Inferior parietal cortex (tissue), 1 donor: Measurements from ENCODE around the gene SMYD3.
"Not testable (repeated sequence)": the region's sequence is repeated elsewhere in the genome, so short reads cannot be mapped to it uniquely, and the experiment has no call there.

Experiments used
- DNase-seq: peaks from one replicate; pipeline ENCODE4 v3.0.0-alpha.2; 2016; ENCODE audit errors: extremely low spot score

Gene SMYD3

DNA sequence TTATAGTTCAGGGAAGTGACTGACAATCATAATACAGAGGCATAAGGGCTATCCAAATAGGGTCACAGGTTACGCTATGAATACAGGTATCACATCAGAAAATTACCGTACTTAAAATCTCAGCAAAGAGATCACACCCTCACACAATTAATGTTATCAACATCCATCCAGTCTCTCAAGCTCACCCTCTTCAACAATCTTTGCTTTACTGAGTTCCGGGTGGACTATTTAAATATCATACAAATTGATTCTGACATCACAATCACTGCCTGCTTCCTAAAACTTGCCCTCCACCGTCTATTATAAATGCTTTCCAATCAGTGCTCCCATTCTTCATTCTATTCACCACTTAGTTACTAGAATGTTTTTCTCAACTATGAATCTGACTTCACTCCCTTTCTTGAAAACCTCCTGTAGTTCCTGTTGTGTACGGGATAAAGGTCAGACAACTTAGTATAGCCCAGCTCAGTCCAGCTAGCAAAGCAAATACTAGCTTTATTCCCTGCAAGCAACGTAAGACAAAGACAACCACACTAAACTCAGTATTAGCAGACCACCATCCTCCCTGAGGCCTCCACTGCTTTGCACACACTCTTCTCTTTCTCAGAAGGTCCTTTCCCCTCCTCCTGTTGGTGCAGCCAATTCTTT lies 398.7 kb downstream of the SMYD3 start:
- no peak for DNase-seq

DNA sequence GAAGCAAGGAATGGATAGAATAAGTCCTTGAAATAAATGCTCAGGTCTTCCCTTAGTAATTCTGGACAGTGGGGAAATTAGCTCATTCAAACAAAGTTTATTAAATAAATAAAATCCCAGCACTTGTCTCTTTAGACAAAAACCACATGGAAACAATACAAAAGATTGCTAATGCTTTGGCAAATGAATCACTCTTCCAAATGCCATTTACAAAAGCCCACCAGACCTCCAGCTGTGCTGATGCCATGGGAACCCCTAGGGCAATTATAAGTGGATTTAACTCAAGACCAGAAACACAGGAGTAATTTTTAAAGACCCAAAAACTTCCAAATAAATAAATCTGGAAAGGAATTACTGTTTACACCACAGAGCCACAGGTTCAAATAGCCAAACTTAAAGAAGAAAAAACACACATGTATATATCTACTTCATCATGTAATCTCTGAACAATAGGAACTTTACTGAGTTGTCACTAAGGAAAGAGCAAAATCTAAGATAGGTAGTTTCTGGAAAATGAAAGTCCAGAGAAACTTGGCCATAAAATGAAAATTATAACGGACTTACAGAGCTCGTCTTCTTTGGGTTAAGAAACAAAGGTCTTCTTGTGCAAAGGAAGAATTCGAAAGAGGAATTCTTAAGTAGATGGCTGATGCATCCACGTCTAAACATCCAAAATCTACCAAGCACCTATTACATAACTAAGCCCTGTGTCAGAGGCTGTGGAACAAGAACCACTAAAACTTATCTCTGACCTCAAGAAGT lies 399.4 kb downstream of the SMYD3 start:
- DNase-seq = no peak

DNA sequence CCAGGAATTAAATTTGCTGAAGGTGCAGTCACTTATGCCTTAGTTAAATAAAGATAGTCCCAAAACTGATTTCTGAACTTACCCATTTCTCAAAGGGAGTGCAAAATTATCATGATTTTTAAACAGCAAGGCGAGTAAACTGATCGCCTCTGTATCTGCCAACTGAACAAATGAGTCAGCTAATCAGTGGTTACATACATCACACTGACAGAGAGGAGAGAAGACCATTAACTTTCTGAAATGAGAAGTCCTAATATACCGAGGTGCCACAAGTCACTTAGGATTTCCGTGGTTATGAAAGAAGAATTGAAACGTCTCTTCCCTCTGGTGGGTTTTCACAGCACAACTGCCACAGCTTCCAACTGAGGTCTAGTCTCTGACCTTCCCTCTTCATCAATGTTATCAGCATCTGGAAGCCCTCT lies 400.7 kb downstream of the SMYD3 start:
- no peak for DNase-seq

DNA sequence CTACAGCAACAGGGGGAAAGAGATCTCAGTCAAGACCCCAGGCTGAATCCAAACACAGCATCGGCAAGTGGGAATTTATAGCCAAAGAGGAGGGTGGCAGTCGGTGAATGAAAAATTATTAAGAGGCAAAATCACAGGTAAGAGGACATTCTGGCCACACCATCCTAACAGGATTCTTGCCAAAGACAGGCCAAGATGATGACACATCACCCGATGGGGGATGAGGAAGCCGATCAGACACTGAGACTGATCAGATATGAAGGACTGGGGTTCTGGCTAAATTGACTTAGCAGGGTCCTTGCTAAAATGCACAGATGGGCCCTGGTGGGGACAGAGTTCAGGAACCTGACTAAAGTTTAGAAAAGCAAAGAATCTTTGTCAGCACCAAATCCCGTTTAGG lies 402.2 kb downstream of the SMYD3 start:
- DNase-seq = no peak

DNA sequence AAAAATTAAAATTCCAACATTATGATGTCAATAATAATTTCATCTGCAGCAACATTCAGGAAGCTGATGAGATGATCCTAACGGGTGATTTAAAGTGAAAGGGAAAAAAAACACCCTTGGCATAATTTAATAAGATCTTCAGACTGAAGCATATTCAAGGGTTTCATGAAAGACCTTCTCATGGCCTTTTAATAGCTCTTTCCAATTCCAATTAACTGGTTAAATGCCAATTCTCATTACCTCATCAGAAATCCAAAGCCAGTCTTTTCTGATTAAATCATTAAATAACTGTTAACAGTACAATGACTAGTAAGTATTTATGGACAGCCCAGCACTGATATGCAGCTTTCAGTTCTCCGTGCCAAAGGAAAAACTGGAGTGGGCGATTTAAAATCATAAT lies 407.5 kb downstream of the SMYD3 start:
- no peak for DNase-seq

DNA sequence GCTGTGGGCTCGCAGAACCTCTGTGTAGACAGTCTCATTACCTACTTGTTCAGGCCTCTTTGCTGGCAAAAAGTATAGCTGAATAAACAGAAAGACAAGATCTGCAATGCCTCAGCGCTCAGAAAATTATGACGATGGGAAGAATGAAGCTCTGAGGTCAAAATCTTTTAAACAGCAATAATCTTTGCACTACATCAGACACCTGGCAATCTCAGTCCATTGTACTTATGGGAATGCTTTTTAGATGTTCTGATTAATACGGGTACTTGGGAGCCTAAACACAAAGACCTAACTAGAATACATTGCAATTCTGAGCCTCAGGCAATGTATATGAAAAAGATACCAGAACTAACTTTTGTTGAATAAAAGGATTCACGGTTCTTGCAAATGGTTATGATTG lies 410.7 kb downstream of the SMYD3 start:
- no peak for DNase-seq

DNA sequence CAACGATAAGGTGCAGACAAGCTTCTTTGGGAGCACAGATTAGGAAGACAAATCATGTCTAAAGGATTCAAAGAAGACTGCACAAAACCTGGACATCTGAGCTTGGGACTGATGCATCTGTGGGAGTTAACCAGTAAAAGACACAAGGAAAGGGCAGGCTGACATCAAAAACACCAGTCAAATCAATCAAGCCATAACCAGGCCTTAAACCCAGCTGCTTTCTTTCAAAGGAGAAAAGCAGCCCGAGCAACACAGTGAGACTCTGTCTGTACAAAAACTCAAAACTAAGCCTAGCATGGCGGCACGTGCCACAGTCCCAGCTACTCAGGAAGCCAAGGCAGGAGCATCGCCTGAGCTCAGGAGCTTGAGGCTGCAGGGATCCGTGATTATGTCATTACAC lies 411.6 kb downstream of the SMYD3 start:
- no peak for DNase-seq

DNA sequence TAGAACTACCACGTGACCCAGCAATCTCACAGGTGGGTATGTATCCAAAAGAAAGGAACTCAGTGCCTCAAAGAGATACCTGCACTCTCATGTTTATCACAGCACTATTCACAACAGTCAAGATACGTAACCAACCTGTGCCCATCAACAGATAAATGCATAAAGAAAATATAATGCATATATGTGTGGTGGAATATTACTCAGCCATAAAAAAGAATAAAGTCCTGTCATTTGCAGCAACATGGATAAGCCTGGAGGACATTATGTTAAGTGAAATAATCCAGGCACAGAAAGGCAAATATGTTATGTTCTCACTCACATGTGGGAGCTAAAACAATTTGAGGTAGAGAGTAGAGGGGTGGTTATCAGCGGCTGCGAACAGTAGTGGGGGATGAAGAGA lies 413.8 kb downstream of the SMYD3 start:
- DNase-seq = no peak

DNA sequence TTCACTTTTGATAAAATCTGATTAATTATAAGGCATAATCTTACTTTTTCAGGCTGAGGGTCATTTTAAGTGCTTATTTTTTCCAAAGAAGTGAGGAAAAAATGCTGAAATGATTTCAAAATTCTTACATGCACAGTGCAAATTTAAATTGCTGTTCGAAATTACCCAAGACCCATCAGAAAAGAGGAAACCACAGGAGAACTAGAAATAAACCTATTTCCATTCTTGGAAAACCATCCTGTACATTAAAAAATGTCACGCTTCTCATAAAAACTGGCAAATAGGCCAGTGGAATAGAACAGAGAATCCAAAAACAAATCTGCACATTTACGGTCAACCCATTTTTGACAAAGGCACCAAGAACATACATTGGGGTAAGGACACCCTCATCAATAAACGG lies 414.9 kb downstream of the SMYD3 start:
- no peak for DNase-seq

DNA sequence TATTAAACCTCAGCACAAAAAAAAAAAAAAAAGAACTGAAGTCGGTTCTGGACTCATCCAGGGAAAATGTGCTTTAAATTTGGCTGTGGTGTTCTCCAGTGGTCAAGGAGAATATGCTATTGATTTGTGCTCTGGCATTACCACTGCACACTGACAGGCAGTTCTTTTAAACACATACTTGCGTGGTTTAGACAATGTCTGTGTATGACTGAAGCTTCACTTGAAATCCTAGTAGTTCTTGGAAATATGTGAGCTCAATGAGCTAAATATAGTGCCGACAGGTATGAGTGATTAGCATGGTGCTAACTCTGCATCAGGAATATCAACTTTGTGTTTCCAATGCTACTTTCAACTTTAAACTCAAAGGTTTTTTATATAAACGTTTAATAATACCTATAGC lies 415.6 kb downstream of the SMYD3 start:
- DNase-seq = no peak

DNA sequence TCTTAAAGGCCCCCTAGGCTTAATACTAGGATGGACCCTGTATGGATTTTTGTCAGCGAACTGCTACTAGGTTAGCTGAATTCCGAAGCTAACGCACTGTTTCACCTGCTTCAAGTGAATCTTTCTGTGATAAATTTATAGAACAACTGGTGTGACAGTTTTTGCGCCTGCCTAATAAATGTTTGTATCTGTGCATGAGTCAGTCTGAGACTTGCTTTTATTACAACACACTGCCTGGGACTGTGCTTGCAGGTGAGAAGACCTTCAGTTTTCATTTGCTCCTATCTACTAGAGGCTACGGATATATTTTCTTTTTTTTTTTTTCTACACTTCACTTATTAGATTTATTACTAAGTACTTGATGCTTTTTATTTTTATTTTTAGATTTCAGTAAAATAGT lies 420.9 kb downstream of the SMYD3 start:
- DNase-seq = no peak

DNA sequence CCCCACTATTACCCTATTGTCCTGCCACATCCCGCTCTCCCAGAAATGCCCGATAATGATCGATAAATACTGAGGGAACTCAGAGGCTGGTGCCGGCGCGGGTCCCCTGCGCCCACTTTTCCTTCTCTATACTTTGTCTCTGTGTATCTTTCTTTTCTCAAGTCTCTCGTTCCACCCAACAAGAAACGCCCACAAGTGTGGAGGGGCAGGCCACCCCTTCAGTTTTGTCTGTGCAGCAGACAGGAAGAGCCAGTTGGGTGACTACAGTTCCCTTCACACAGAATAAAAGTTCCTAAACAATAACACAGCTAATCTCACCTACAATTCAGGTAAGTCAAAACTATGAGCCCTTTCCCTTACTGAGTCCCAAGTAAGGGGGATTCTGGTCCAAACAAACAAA lies 423.7 kb downstream of the SMYD3 start:
- DNase-seq = no peak

DNA sequence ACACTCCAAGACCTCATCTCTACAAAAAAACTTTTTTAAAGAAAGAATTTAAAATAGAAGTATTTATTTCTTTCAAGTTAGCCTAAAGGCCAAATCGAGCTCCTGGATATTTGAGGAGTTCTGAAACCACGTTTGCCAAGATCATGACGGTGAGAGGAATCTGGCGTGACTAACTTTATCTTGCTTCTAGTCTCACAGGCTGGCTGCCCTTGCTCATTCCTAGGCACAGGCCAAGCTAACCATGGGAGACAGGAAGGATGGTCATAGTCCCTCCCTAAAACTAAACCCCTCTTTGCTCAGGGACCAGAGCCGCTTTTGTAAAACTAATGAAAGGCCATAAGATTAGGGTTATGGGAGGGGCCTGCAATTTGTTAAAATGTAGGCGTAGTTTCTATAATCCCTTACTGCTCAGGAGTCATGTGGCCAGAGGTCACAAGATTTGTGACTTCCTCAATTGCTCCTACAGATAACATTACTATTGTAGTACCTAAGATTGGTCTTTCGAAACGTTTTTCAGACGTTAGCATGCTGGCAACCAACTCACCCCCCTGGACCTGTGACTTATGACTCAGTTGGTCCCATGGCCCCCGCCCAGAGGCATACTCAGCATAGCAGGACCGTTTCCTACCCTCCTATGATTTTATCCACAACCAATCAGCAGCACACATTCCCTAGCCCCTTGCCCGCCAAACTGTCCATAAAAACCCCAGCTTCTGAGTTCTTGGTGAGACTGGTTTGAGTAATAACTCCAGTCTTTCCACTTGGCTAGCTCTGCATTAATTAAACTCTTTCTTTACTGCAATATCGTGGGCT lies 425.0 kb downstream of the SMYD3 start:
- no peak for DNase-seq

DNA sequence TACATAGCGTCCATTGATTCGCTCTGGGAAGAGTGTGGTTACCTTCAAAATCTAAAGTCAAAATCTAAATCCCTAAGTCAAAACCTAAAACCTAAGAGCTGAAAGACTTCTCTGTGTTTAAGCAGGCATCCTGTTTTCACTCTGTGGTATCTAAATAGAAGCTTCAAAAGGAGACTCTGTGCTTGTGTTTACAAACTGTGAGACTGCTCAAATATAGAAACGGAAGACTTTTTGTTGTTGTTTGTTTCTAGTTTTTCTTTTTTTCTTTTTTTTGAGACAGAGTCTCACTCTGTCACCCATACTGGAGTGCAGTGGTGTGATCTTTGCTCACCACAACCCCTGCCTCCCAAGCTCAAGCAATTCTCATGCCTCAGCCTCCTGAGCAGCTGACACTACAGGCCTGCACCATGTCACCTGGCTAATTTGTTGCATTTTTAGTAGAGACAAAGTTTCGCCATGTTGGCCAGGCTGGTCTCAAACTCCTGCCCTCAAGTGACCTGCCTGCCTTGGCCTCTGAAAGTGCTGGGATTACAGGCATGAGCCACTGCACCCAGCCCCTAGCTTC lies 425.9 kb downstream of the SMYD3 start:
- no peak for DNase-seq

DNA sequence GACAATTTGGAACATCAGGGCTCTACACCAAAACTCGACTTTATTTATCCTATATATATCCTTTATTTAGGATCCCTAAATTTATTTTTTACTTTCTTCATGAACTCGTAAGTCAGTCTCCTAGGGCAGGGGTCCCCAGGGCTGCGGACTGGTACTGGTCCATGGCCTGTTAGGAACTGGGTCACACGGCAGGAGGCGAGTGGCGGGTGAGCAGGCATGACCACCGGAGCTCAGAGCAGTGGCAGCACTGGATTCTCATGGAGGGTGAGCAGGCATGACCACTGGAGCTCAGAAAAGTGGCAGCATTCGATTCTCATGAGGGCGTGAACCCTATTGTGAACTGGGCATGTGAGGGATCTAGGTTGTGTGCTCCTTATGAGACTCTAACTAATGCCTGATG lies 427.0 kb downstream of the SMYD3 start:
- DNase-seq = no peak

DNA sequence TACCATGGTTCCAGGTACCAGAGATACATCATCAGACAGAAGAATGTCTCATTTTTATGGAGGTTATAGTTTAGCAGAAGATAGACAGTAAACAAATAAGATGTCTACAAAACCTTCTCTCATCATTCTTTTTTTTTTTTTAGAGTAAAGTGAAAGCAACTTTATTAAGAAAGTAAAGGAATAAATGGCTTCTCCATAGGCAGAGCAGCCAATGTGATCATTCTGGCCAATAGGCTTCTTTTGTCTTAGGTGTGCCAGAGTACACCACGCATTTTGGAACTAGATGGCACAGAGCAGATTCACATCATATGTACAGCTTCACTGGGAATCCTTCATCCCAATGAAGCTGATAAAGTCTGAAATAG lies 428.2 kb downstream of the SMYD3 start:
- DNase-seq = no peak

DNA sequence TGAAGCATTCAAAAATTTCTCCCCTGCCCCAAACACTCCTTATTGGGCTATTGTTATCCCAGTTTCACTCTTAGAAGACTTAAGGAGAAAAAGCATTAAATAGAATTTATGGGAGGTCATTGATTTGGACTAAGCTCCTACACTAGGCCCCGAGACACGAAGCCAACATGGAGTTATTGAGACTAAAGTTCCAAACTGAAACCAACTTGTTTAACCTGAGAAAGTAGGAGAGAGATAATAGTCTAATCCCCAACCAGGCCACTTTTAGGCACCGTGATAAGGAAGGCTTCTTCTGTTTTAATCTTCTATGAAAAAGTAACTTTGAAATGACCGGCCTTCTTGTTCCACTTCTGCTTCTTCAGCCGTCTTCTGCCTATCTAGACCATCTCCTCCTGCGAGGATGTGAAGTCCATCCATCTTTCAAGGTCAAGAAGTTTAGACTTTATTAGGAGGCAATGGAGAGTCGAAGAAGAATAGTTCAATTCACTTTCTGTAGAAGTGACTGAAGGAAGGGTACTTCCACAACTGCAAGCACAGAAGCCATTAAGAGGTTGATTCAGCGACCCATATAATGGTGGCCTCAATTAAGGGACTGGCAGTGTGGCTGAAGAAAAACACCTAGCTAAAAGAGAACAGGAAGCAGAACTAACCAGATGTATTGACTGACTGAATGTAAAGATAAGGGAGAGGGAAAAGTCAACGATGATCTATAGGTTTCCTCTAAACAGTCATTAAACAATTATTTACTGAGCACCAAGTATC lies 428.8 kb downstream of the SMYD3 start:
- no peak for DNase-seq

DNA sequence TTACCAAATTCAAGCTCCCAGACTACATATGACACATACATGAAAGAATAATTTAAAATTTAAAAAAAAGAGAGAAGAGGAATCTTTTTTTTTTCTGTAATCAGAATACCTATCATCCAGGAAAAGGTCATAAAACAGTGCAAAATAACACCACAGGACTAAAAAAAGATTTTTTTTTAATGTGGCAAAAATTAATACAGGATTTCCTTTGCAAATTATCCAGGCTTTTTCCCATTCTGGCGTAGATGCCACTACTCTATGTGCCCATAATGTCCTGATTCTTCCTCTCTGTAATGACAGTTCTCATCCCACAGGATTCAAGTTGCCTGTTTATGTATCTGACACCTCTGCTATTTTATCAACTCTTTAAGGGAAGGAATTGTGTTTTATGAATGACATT lies 429.6 kb downstream of the SMYD3 start:
- no peak for DNase-seq

DNA sequence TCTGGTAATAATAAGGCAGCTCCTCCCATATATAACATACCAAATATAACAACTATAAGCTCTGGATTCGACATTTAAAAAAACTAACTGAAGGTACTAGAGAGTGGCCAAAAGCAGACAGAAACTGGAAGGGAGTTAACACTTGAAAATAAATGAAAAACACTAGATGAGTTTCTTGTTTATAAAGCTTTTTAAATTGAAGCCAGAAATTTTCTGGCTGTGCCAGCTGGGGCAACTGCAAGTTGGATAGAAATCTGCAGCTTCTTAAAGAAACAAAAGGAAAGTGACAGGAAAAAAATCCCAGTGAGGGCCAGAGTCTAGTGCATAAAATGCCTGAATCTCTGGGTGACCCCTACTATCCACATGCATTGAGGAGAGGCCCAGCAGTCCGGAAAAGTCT lies 432.7 kb downstream of the SMYD3 start:
- DNase-seq = no peak

DNA sequence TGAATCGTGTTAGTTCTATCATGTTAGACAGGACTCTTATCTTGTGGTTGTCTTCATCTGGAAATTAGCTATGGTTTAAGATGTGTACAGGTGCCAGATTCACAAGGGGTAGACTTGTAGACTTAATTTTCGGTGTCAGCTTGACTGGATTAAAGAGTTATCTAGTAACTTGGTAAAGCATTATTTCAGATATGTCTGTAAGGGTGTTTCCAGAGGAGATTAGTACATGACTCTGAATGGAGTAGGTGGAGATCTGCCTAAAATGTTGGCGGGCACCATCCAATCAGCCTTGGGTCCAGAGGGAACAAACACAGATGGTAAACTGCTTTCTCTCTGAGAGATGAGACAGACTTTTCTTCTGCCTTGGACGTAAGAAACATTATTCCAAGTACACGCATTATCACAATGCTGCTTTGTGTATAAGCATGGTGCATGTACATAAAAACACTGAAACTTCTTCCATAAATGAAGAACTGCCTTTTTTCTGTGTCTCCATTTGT lies 434.6 kb downstream of the SMYD3 start:
- DNase-seq = no peak

DNA sequence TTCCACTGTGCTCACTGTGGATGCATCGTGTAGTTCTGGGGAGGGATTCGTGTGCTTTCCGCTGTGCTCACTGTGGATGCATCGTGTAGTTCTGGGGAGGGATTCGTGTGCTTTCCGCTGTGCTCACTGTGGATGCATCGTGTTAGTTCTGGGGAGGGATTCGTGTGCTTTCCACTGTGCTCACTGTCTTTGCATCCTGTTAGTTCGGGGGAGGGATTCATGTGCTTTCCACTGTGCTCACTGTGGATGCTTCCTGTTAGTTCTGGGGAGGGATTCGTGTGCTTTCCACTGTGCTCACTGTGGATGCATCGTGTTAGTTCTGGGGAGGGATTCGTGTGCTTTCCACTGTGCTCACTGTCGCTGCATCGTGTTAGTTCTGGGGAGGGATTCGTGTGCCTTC lies 435.1 kb downstream of the SMYD3 start:
- not testable (repeated sequence) for DNase-seq

DNA sequence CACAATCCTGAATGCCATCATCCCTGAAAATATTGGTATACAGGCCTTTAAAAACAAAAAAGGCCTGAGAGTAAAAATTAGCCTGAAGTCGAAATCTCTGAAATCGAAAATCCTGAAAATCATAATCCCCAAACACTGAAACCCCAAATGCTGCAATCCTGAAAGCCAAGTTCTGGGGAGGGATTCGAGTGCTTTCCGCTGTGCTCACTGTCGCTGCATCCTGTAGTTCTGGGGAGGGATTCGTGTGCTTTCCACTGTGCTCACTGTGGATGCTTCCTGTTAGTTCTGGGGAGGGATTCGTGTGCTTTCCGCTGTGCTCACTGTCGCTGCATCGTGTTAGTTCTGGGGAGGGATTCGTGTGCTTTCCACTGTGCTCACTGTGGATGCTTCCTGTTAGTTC lies 435.5 kb downstream of the SMYD3 start:
- not testable (repeated sequence) for DNase-seq
